CD14-positive monocyte (primary cell): ENCODE results near the gene PRRC2C. TPM values are rescaled to one million over a fixed set of nuclear protein-coding genes. Genes with fewer than 3 reads are reported as not detected.
A peak's percentile ranks its signal among the peaks of the same experiment; 100 is the strongest.

Source experiments
- DNase-seq, 3 donors: peaks; one replicate each; pipeline ENCODE4 v3.0.0-alpha.2; 2011 to 2022
- H2AFZ ChIP-seq: 2 replicates; pipeline ENCODE4 v1.6.0; 2012; ENCODE audit warnings: mild to moderate bottlenecking, low read depth, low read length, inconsistent platforms; ENCODE audit not compliant: insufficient read depth, poor library complexity, severe bottlenecking
- H3K27ac ChIP-seq, 2 donors: 1 replicate in 1 of 2; 2 replicates in 1 of 2; pipeline ENCODE4 v1.5.1; 2012 to 2013; ENCODE audit warnings: low read length in 2 of 2, control low read depth in 1 of 2, inconsistent platforms in 1 of 2, low read depth in 1 of 2, mild to moderate bottlenecking in 1 of 2
- H3K27me3 ChIP-seq, 2 donors: one replicate each; pipeline versions ENCODE4 v1.6.0 to v1.6.1; 2011 to 2013; ENCODE audit warnings: low read length in 2 of 2; ENCODE audit not compliant: control insufficient read depth in 2 of 2, insufficient read depth in 2 of 2
- H3K36me3 ChIP-seq, 2 donors: replicated peaks in 1 of 2; 1 replicate in 1 of 2; 2 replicates in 1 of 2; pipeline versions ENCODE4 v1.5.1 to v1.6.1; 2012 to 2013; ENCODE audit warnings: low read length in 2 of 2, control low read depth in 1 of 2, inconsistent platforms in 1 of 2, mild to moderate bottlenecking in 1 of 2; ENCODE audit not compliant: insufficient read depth in 2 of 2, control insufficient read depth in 1 of 2
- H3K4me1 ChIP-seq, 2 donors: 1 replicate in 1 of 2; 2 replicates in 1 of 2; pipeline versions ENCODE4 v1.5.1 to v1.6.1; 2012 to 2013; ENCODE audit warnings: low read length in 2 of 2, control low read depth in 1 of 2, inconsistent platforms in 1 of 2, mild to moderate bottlenecking in 1 of 2, moderate library complexity in 1 of 2; ENCODE audit not compliant: insufficient read depth in 2 of 2, control insufficient read depth in 1 of 2
- H3K4me2 ChIP-seq: replicated peaks from 2 replicates; pipeline ENCODE3; 2012; ENCODE audit warnings: low read length, moderate library complexity, mild to moderate bottlenecking; ENCODE audit not compliant: poor library complexity, severe bottlenecking; ENCODE audit errors: extremely low read depth
- H3K4me3 ChIP-seq, 3 experiments: fragments of 200-600 bp in 1 of 3; sonication (generic) in 1 of 3; replicated peaks in 1 of 3; 1 replicate in 2 of 3; 2 replicates in 1 of 3; pipeline ENCODE4 v1.5.1; 2011 to 2013; ENCODE audit warnings: low read length in 3 of 3, mild to moderate bottlenecking in 3 of 3, control low read depth in 2 of 3, low read depth in 2 of 3, inconsistent platforms in 1 of 3, moderate library complexity in 1 of 3
- H3K79me2 ChIP-seq: 2 replicates; pipeline ENCODE4 v1.6.0; 2012; ENCODE audit warnings: mild to moderate bottlenecking, control low read depth, inconsistent platforms, low read length, moderate library complexity; ENCODE audit not compliant: insufficient read depth
- H3K9ac ChIP-seq: 2 replicates; pipeline ENCODE4 v1.6.0; 2017; ENCODE audit warnings: low read length, mild to moderate bottlenecking; ENCODE audit not compliant: insufficient read depth, poor library complexity, severe bottlenecking
- H3K9me3 ChIP-seq, 2 donors: replicated peaks in 1 of 2; 1 replicate in 1 of 2; 2 replicates in 1 of 2; pipeline versions ENCODE4 v1.5.1 to v1.6.1; 2012 to 2013; ENCODE audit warnings: low read length in 2 of 2, control low read depth in 1 of 2; ENCODE audit not compliant: control insufficient read depth in 1 of 2, insufficient read depth in 1 of 2
- H4K20me1 ChIP-seq: 2 replicates; pipeline ENCODE4 v1.6.0; 2012; ENCODE audit warnings: mild to moderate bottlenecking, low read length, control low read depth, moderate library complexity; ENCODE audit not compliant: insufficient read depth
- H3K27ac Mint-ChIP-seq, 7 donors: one replicate each; pipeline ENCODE4 v1.8.0; 2020; ENCODE audit warnings: mild to moderate bottlenecking in 7 of 7, mixed read lengths in 7 of 7, moderate library complexity in 6 of 7, inconsistent platforms in 2 of 7
- H3K27me3 Mint-ChIP-seq, 3 donors: one replicate each; pipeline ENCODE4 v1.8.0; 2021 to 2022; ENCODE audit warnings: low read depth in 3 of 3, mild to moderate bottlenecking in 3 of 3, mixed read lengths in 3 of 3, moderate library complexity in 3 of 3, inconsistent platforms in 1 of 3
- H3K36me3 Mint-ChIP-seq, 2 donors: one replicate each; pipeline ENCODE4 v1.8.0; 2020; ENCODE audit warnings: mixed read lengths in 2 of 2, inconsistent platforms in 1 of 2, mild to moderate bottlenecking in 1 of 2
- H3K4me1 Mint-ChIP-seq: one replicate; pipeline ENCODE4 v1.8.0; 2020; ENCODE audit warnings: mild to moderate bottlenecking, mixed read lengths
- H3K4me3 Mint-ChIP-seq, 2 donors: one replicate each; pipeline ENCODE4 v1.8.0; 2020; ENCODE audit warnings: mild to moderate bottlenecking in 2 of 2, mixed read lengths in 2 of 2, moderate library complexity in 1 of 2
- H3K9me3 Mint-ChIP-seq, 7 donors: one replicate each; pipeline ENCODE4 v1.8.0; 2020 to 2022; ENCODE audit warnings: mixed read lengths in 7 of 7, mild to moderate bottlenecking in 6 of 7, moderate library complexity in 6 of 7, inconsistent platforms in 2 of 7
- WGBS: methylation state at CpG from one replicate; pipeline ENCODE4 v1.1.5; 2013; ENCODE audit warnings: missing lambda C conversion rate; ENCODE audit not compliant: insufficient coverage; 5-methylcytosine and 5-hydroxymethylcytosine counted together
- intact Hi-C, 2 donors: fragments of 100-400 bp; cut with micrococcal nuclease; formaldehyde crosslinking; loops; one replicate each; pipeline versions ENCODE4 v1.15.0 to v1.15.1; 2023
- polyA plus RNA-seq, 3 donors: library from polyadenylated mRNA; depleted of rRNA in 1 of 3; unstranded in 2 of 3; stranded (reverse) in 1 of 3; fragments of 300-500 nt in 2 of 3; fragments of >200 nt in 1 of 3; fragmentation: Illumina TruSeq in 2 of 3; gene quantifications; 1 replicate in 2 of 3; 2 replicates in 1 of 3; pipeline ENCODE4 v1.2.3, GENCODE V29; 2012 to 2021
- TF ChIP-seq, protein P1 (sequence below): fragments of 200-600 bp; IDR thresholded peaks from one replicate; pipeline ENCODE4 v1.8.0; 2022; ENCODE audit warnings: antibody characterized with exemption, mild to moderate bottlenecking

Gene PRRC2C
- polyA plus RNA-seq, 3 donors = 13.8 to 69.1 (median 15.6) TPM

DNA sequence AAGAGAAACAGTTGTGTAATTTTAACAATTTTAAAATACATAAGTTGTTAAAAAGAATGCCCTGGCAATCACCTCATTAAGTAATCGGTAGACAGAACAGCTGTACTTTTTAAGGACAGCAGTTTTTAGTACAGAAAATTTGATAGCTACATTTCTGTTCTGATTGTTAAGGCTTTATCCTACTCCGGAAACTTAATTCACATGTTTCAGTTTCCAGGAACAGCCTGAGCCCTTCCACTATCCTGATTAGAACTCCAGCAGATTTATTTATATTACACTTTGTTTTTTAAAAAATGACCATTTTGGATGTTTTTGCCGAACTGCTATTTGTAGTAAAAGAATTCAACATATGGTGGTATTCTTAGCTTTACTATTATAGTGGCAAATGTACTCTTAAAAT, 8.7 kb downstream of the PRRC2C start:
- WGBS = no CpG with 5 or more reads among the region's 3 CpGs

DNA sequence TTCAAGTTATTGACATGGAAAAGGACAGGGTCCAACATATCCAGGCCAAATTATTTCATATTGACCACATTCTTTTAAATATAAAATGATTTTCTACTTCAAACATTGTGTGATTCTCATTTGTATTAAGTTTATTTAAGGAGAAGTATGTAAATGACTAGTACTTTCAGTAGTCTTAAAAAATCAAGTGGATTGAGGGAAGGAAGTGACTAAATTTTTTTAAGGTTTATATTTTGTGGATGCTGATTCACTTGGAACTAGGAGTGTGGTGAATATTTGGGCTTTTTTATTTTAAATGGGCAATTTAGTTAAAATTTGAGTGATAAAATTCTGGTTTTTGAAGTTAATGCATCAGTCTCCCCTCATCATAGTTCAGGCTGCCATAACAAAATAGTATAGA, 10.1 kb downstream of the PRRC2C start:
- peaks cover 11 to 34% of the 10 kb centered on the region in 2 donors for H3K36me3 Mint-ChIP-seq
- intact Hi-C loops = no loop called here
- Histone ChIP-seq H3K9me3 (no peaks in the 10 kb centered on the region), H3K4me3 (no peak overlapping the region), H3K27me3 (no peaks in the 10 kb centered on the region), H3K79me2 (peaks cover 100% of the 10 kb centered on the region), H3K36me3 (peaks cover 0 to 12% of the 10 kb centered on the region in 2 donors), H3K27ac (peak overlapping the region in 1 of 2 donors; percentile 68), H3K4me1 (peaks cover 18 to 40% of the 10 kb centered on the region in 2 donors), H4K20me1 (peaks cover 99% of the 10 kb centered on the region), H3K9ac (no peak overlapping the region), H2AFZ (no peak overlapping the region), H3K4me2 (no peak overlapping the region)
- H3K4me3 Mint-ChIP-seq = no peak overlapping the region
- H3K27ac Mint-ChIP-seq = peak overlapping the region in 5 of 7 donors; percentile 61 to 71 (median 69)
- no peaks in the 10 kb centered on the region for H3K9me3 Mint-ChIP-seq
- H3K27me3 Mint-ChIP-seq = peaks cover 0 to 2% (median 0%) of the 10 kb centered on the region in 3 donors
- H3K4me1 Mint-ChIP-seq = peaks cover 60% of the 10 kb centered on the region
- DNase-seq = no peak
- TF ChIP-seq, protein P1, sequence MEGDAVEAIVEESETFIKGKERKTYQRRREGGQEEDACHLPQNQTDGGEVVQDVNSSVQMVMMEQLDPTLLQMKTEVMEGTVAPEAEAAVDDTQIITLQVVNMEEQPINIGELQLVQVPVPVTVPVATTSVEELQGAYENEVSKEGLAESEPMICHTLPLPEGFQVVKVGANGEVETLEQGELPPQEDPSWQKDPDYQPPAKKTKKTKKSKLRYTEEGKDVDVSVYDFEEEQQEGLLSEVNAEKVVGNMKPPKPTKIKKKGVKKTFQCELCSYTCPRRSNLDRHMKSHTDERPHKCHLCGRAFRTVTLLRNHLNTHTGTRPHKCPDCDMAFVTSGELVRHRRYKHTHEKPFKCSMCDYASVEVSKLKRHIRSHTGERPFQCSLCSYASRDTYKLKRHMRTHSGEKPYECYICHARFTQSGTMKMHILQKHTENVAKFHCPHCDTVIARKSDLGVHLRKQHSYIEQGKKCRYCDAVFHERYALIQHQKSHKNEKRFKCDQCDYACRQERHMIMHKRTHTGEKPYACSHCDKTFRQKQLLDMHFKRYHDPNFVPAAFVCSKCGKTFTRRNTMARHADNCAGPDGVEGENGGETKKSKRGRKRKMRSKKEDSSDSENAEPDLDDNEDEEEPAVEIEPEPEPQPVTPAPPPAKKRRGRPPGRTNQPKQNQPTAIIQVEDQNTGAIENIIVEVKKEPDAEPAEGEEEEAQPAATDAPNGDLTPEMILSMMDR = no peak

More for the DNA sequence above, 8.7 kb downstream of the PRRC2C start:
- H3K4me3 ChIP-seq = no peak overlapping the region
- Mint-ChIP-seq H3K4me3 (no peak overlapping the region), H3K36me3 (peaks cover 11 to 32% of the 10 kb centered on the region in 2 donors), H3K27me3 (peaks cover 0 to 2% (median 0%) of the 10 kb centered on the region in 3 donors), H3K27ac (peak overlapping the region in 2 of 7 donors; percentile 21 to 43), H3K9me3 (no peaks in the 10 kb centered on the region), H3K4me1 (peaks cover 54% of the 10 kb centered on the region)
- H3K4me1 ChIP-seq = peaks cover 15 to 28% of the 10 kb centered on the region in 2 donors
- no peak overlapping the region for H3K9ac ChIP-seq
- H3K36me3 ChIP-seq = peaks cover 0 to 21% of the 10 kb centered on the region in 2 donors
- TF ChIP-seq, protein P1 = no peak
- intact Hi-C loops = no loop called here
- H3K27ac ChIP-seq = peak overlapping the region in 1 of 2 donors; percentile 68
- H3K4me2 ChIP-seq = no peak overlapping the region
- H3K27me3 ChIP-seq = no peaks in the 10 kb centered on the region
- peaks cover 100% of the 10 kb centered on the region for H3K79me2 ChIP-seq
- DNase-seq = no peak
- no peaks in the 10 kb centered on the region for H3K9me3 ChIP-seq
- no peak overlapping the region for H2AFZ ChIP-seq
- peaks cover 99% of the 10 kb centered on the region for H4K20me1 ChIP-seq
